HL-60 (cell line): ENCODE measurements around the gene CAMTA1.

ENCODE experiments used
- CTCF ChIP-seq: IDR thresholded peaks from one replicate; pipeline ENCODE4 v1.5.1; 2011; ENCODE audit warnings: low read length, control low read depth, inconsistent platforms; ENCODE audit not compliant: insufficient read depth
- GABPA ChIP-seq: IDR thresholded peaks from 2 replicates; pipeline ENCODE4 v1.6.1; 2012; ENCODE audit warnings: low read depth
- POLR2AphosphoS5 ChIP-seq: IDR thresholded peaks from 2 replicates; pipeline ENCODE4 v1.6.1; 2012; ENCODE audit warnings: low read depth
- REST ChIP-seq: IDR thresholded peaks from 2 replicates; pipeline ENCODE4 v1.6.1; 2012; ENCODE audit warnings: low read depth; ENCODE audit not compliant: insufficient replicate concordance
- SPI1 ChIP-seq: IDR thresholded peaks from 2 replicates; pipeline ENCODE4 v1.6.1; 2012; ENCODE audit warnings: low read depth, mild to moderate bottlenecking, borderline replicate concordance

GRCh38 chr1:7352974-7353373 lies 567.7 kb downstream of the CAMTA1 start:
- TF ChIP-seq SPI1 (no peak), CTCF (no peak), POLR2AphosphoS5 (no peak), GABPA (no peak), REST (no peak)
